BJ (cell line): ENCODE results near the gene SLC25A38. TPM values are rescaled to one million over a fixed set of nuclear protein-coding genes. Genes with fewer than 3 reads are reported as not detected.
A peak's percentile ranks its signal among the peaks of the same experiment; 100 is the strongest.

Source experiments
- CTCF ChIA-PET: fragments of 350-600 bp; formaldehyde crosslinking; extraction: SDS; loops from one replicate; lab custom pipeline; 2021; ENCODE audit warnings: antibody characterized with exemption, inconsistent platforms; lab: Yijun Ruan, JAX
- POLR2A ChIA-PET: fragments of 300-600 bp; sonication (Branson Sonifier 250); formaldehyde crosslinking; extraction: SDS; loops from one replicate; lab custom pipeline; 2021; ENCODE audit warnings: antibody characterized with exemption; lab: Charles Lee
- DNase-seq: peaks from one replicate; pipeline ENCODE4 v3.0.0-alpha.2; 2011; ENCODE audit warnings: low read depth
- H3K27me3 ChIP-seq: 2 replicates; pipeline ENCODE4 v1.6.0; 2011; ENCODE audit warnings: low read length; ENCODE audit not compliant: control insufficient read depth, insufficient read depth
- H3K36me3 ChIP-seq: 2 replicates; pipeline ENCODE4 v1.5.1; 2011; ENCODE audit warnings: low read length; ENCODE audit not compliant: control insufficient read depth, insufficient read depth
- H3K4me3 ChIP-seq: 2 replicates; pipeline ENCODE4 v1.5.1; 2011; ENCODE audit warnings: low read depth, mild to moderate bottlenecking, control low read depth, low read length
- CTCF ChIP-seq: IDR thresholded peaks from 2 replicates; pipeline ENCODE4 v1.5.1; 2011; ENCODE audit warnings: low read depth, mild to moderate bottlenecking, control low read depth, inconsistent platforms, low read length, moderate library complexity; ENCODE audit not compliant: insufficient read depth
- polyA plus RNA-seq: library from polyadenylated mRNA; depleted of rRNA; stranded (reverse); fragments of >200 nt; gene quantifications from 2 replicates; pipeline ENCODE4 v1.2.3, GENCODE V29; 2011

SLC25A38 gene
- polyA plus RNA-seq, 1 experiment = 49.8 TPM

- H3K4me3 ChIP-seq = no peak overlapping the region
- no peak for DNase-seq
- no peak for TF ChIP-seq CTCF
- no peaks in the 10 kb centered on the region for H3K27me3 ChIP-seq
- no peaks in the 10 kb centered on the region for H3K36me3 ChIP-seq
- CTCF ChIA-PET = no interaction called here
- POLR2A ChIA-PET = no interaction called here
These were observed 45.6 kb downstream of the SLC25A38 start for GRCh38 chr3:39428745-39429201.

- CTCF ChIA-PET = no interaction called here
- no peak for TF ChIP-seq CTCF
- Histone ChIP-seq H3K36me3 (no peaks in the 10 kb centered on the region), H3K27me3 (no peaks in the 10 kb centered on the region), H3K4me3 (no peak overlapping the region)
- DNase-seq = no peak
- POLR2A ChIA-PET = no interaction called here
These were observed 46.3 kb downstream of the SLC25A38 start for GRCh38 chr3:39429466-39429865.

GRCh38 chr3:39432342-39432741, 49.2 kb downstream of the SLC25A38 start:
- no peaks in the 10 kb centered on the region for H3K27me3 ChIP-seq
- no peak for DNase-seq
- ChIA-PET POLR2A (no interaction called here), CTCF (interaction anchor here (1.2 kb wide), 1 partner anchor 19 kb away, joined by 3 read pairs; no protein-coding TSS in a partner anchor)
- no peak for TF ChIP-seq CTCF
- no peak overlapping the region for H3K4me3 ChIP-seq
- no peaks in the 10 kb centered on the region for H3K36me3 ChIP-seq

GRCh38 chr3:39433642-39434041, 50.5 kb downstream of the SLC25A38 start:
- no peak for TF ChIP-seq CTCF
- ChIA-PET CTCF (interaction anchor here (1.2 to 2.9 kb wide), 2 partner anchors 13 to 15 kb away, joined by 3 to 25 read pairs; no protein-coding TSS in a partner anchor), POLR2A (no interaction called here)
- DNase-seq = peak; percentile 9
- no peaks in the 10 kb centered on the region for H3K27me3 ChIP-seq
- no peak overlapping the region for H3K4me3 ChIP-seq
- no peaks in the 10 kb centered on the region for H3K36me3 ChIP-seq

- ChIA-PET CTCF (interaction anchor here (1.2 to 2.9 kb wide), 2 partner anchors 13 to 14 kb away, joined by 3 to 25 read pairs; no protein-coding TSS in a partner anchor), POLR2A (no interaction called here)
- DNase-seq = no peak
These were observed 51.4 kb downstream of the SLC25A38 start for GRCh38 chr3:39434574-39434973.

More at GRCh38 chr3:39434574-39434973, 51.4 kb downstream of the SLC25A38 start:
- H3K27me3 ChIP-seq = no peaks in the 10 kb centered on the region
- H3K36me3 ChIP-seq = no peaks in the 10 kb centered on the region
- H3K4me3 ChIP-seq = no peak overlapping the region
- TF ChIP-seq CTCF = no peak
